Measurements from ENCODE around the gene THRAP3.
"Not testable (repeated sequence)": the region's sequence is repeated elsewhere in the genome, so short reads cannot be mapped to it uniquely, and the experiment has no call there.

The THRAP3 gene

GRCh38 chr1:36204347-36204909 is 19.8 kb upstream of the THRAP3 start:
- peak in 3 of 51 donors; percentile 8 to 35 (median 30) for DNase-seq

GRCh38 chr1:36206323-36206858 is 17.9 kb upstream of the THRAP3 start:
- no peak for DNase-seq

DNA sequence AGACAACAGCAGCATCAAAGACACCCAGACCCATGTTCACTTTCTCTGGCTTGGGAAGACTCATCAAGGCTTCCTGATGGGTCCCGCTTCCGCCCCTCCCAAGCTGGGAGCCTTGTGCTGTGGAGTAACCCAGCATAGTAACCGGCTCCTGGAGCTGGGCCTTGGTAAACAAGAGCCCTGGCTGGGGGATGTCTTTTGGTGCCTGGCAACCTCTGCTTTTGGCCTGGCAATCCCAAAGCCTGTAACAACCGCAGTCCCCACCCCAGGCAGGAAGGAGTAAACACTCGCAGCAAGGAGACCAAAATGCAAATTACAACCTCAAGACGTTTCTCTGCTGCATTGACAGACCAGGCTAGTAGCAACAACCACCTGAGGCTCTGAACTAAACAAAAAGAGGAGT is 16.9 kb upstream of the THRAP3 start:
- peak in 27 of 51 donors; percentile 11 to 72 (median 39) for DNase-seq

DNA sequence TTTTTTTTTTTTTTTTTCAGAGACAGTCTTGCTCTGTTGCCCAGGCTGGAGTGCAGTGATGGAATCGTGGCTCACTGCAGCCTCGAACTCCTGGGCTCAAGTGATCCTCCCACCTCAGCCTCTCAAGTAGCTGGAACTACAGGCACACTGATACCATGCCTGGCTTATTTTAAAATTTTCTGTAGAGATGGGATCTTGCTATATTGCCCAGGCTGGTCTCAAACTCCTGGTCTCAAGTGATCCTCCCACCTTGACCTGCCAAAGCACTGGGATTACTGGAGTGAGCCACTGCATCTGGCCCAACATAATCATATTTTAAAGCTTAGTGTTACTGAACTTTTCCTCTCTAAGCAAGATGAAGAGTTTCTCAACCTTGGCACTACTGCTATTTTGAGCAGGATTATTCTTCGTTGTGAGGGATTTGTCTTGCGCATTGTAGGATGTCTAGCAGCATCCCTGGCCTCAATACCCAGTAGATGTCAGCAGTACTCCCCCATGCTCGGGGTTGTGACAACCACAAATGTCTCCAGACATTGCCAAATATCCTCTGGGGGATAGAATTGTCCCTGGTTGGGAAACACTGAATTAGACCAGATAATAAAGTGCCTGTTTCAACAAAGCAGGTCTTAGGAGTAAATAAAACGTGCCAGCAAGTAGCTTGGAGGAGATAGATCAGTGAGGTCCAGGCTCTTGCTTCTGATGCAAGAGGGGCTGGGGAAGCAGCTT is 15.1 kb upstream of the THRAP3 start:
- no peak for DNase-seq

DNA sequence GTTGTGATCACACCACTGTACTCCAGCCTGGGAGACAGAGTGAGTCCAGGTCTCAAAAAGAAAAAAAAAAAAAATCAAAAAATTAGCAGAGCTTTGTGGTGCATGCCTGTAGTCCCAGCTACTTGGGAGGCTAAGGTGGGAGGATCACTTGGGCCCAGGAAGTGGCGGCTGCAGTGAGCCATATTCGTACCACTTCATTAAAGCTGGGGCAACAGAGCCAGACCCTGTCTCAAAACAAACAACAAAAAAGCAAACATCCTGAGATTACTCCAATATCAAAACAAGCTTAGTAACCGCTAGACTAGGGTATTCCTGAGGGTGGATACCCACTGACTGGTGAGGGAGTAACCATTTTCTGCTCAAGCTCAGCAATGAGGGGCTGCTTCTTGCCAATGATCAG is 12.9 kb upstream of the THRAP3 start:
- DNase-seq, result no peak

- DNase-seq, result no peak
Observed at GRCh38 chr1:36211841-36212240, 12.4 kb upstream of the THRAP3 start.

- no peak for DNase-seq
Observed at GRCh38 chr1:36212782-36213181, 11.5 kb upstream of the THRAP3 start.

GRCh38 chr1:36217670-36218069 is 6.6 kb upstream of the THRAP3 start:
- peak in 12 of 51 donors; percentile 5 to 42 (median 22) for DNase-seq

GRCh38 chr1:36221901-36222300 is 2.3 kb upstream of the THRAP3 start:
- DNase-seq, result not testable (repeated sequence)

DNA sequence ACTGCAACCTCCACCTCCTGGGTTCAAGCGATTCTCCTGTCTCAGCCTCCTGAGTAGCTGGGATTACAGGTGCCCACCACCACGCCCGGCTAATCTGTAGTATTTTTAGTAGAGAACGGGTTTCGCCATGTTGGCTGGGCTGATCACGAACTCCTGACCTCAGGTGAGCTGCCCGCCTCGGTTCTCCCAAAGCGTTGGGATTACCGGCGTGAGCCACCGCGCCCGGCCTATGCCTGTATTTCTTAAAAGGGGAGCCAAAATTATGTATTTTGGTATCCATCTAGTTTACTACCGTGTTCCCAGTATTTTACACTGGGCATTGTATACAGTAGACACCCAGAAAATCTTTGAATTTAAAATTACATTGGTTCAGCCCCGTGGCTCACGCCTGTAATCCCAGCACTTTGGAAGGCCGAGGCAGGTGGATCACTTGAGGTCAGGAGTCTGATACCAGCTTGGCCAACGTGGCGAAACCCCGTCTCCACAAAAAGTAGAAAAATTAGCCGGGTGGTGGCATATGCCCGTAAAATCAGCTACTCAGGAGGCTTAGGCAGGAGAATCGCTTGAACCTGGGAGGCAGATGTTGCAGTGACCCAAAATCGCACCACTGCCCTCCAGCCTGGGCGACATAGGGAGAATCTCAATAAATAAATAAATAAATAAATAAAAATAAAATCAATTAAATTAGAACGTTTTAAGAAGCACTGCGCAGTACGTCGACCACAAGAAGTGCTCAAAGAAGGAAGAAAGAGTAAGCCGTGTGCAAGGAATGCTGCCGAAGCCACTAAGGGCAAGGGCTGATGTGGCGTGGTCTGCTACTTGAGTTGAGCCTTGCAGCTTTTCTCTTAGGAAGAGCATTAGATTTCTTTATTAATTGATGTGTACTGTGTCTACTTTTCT is 1.5 kb upstream of the THRAP3 start:
- DNase-seq, result no peak

DNA sequence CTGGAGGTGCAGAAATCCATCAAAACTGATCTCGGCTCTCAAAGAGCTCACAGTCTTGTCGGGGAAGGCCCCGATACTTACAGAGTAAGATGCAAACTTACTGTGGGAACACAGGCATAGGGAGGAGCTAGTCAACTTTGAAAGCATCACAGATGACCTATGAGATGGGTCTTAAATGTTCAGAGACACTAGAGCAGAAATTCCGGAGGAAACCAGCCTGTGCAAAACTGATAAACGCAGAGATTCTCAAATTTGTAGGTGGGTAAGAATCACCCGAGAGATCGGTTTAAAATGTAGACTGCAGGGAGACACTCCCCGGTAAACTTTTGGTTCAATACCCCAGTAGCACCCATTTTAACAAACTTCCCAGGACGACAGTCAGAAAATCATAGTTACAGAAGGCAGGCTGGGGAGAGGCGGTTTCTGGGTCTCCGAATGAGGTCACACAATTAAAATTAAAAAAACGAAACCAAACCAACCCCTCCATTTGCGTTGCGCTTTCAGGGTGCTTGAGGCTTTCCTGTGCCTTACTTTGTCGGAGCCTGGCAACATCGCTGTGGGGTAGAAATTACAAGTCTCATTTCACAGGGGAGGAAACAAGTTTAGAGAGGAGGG is 755 bp upstream of the THRAP3 start:
- peak in 4 of 51 donors; percentile 30 to 49 (median 39) for DNase-seq

- peak in 17 of 51 donors; percentile 50 to 99 (median 80) for DNase-seq
Observed at GRCh38 chr1:36224537-36225282, 467 bp downstream of the THRAP3 start.

GRCh38 chr1:36225283-36225899 is 1.1 kb downstream of the THRAP3 start:
- no peak for DNase-seq

DNA sequence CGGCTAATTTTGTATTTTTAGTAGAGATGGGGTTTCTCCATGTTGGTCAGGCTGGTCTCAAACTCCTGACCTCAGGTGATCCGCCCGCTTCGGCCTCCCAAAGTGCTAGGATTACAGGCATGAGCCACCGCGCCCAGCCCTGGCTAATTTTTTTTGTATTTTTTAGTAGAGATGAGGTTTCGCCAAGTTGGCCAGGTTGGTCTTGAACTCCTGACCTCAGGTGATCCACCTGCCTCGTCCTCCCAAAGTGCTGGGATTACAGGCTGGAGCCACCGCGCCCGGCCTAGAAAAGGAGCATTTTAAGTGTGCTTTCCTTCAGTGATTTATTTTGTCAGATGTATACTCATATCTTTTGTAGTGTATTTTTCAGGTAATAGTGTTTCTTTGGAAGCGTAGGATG is 6.0 kb downstream of the THRAP3 start:
- DNase-seq, result not testable (repeated sequence)

DNA sequence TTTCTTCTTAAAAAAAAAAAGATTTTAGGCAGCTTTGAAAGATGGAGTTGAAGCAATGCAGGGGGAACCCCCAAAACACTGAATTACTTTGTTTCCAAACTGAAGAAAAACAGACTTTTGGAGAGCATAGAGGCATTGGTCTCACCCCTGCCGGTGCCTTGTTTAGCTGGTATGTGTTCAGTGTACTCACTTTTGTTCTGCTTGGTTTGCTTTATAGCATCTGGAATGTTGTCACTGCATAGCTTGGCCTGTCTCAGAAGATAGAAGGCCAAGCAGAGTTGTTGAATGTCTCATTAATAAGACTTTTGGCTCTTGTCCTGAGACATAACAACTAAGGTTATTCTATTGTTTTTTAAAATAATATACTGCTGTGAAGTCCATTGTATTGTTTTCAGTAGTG is 6.9 kb downstream of the THRAP3 start:
- DNase-seq, result no peak

- no peak for DNase-seq
Observed at GRCh38 chr1:36232212-36233095, 8.2 kb downstream of the THRAP3 start.

- DNase-seq, result no peak
Observed at GRCh38 chr1:36236302-36236701, 12.1 kb downstream of the THRAP3 start.

DNA sequence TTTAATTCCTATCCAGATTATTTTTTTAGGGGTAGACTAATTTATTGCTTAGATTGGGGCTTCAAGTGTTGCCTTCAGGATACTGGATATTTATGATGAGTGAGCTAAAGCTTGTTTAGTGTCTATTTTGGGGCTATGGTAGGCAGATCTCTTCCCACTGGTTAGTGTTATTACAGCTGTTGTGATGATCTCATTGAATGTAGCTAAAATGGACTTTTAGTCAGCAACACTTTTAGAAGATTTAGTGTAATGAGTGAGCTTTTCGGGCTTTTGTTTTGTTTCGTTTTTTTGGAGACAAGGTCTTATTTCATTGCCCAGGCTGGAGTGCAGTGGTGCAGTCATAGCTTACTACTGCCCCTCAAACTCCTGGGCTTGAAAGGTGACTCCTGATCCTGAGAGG is 14.2 kb downstream of the THRAP3 start:
- no peak for DNase-seq

DNA sequence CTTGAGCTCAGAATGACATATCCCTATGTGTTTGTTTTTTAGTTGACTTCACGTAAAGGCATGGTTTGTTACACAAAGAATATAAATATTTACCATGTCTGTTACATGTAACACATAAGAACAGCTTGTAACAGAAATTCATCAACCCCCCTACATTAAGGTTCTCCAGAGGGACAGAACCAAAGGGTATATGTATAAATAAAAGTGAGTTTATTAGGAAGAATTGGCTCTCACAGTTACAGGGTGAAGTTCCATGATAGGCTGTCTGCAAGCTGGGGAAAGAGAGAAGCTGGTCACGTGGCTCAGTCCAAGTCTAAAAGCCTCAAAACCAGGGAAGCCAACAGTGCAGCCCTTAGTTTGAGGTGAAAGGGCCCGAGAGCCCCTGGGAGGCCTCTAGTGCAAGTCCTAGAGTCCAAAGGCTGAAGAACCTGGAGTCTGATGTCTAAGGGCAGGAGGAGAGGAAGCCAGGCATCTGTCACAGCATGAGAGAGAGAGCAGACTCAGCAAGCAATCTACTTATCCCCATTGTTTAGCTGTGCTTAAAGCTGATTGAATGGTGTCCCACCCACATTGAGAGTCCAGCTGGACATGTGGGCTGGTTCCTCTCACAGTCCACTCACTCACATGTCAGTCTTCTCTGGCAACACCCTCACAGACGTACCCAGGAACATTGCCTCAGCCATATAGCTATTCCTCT is 15.8 kb downstream of the THRAP3 start:
- DNase-seq, result peak in 4 of 51 donors; percentile 7 to 23 (median 16)
